Measurements from ENCODE around the gene FAM174A.

Gene FAM174A

GRCh38 chr5:100535060-100536005 is at the start of gene FAM174A:
Gene FAM174A (plus strand): TSS chr5:100535374. CDS start chr5:100535531, 157 bp downstream.
- DNase-seq (ENCODE audit: extremely low read depth in 1 of 2, low read depth in 1 of 2): peak; percentile 83 to 93

GRCh38 chr5:100493996-100494395 is 41.2 kb upstream of the FAM174A start:
- DNase-seq (ENCODE audit: extremely low read depth in 1 of 2, low read depth in 1 of 2): no peak

- DNase-seq (ENCODE audit: extremely low read depth in 1 of 2, low read depth in 1 of 2): no peak
These were observed 38.9 kb upstream of the FAM174A start for GRCh38 chr5:100496296-100496695.

GRCh38 chr5:100502684-100503083 is 32.5 kb upstream of the FAM174A start:
- DNase-seq (ENCODE audit: extremely low read depth in 1 of 2, low read depth in 1 of 2): no peak

GRCh38 chr5:100505984-100506670 is 29.0 kb upstream of the FAM174A start:
- no peak for DNase-seq (ENCODE audit: extremely low read depth in 1 of 2, low read depth in 1 of 2)

- DNase-seq (ENCODE audit: extremely low read depth in 1 of 2, low read depth in 1 of 2): no peak
These were observed 18.9 kb upstream of the FAM174A start for GRCh38 chr5:100516285-100516684.

GRCh38 chr5:100517301-100517974 is 17.7 kb upstream of the FAM174A start:
- DNase-seq (ENCODE audit: extremely low read depth in 1 of 2, low read depth in 1 of 2): no peak

- DNase-seq (ENCODE audit: extremely low read depth in 1 of 2, low read depth in 1 of 2): no peak
These were observed 16.8 kb upstream of the FAM174A start for GRCh38 chr5:100518377-100518776.

GRCh38 chr5:100519075-100519474 is 16.1 kb upstream of the FAM174A start:
- DNase-seq (ENCODE audit: extremely low read depth in 1 of 2, low read depth in 1 of 2): no peak

GRCh38 chr5:100520348-100520747 is 14.8 kb upstream of the FAM174A start:
- no peak for DNase-seq (ENCODE audit: extremely low read depth in 1 of 2, low read depth in 1 of 2)

GRCh38 chr5:100537946-100538345 is 2.8 kb downstream of the FAM174A start:
- DNase-seq (ENCODE audit: extremely low read depth in 1 of 2, low read depth in 1 of 2): no peak

- no peak for DNase-seq (ENCODE audit: extremely low read depth in 1 of 2, low read depth in 1 of 2)
These were observed 4.3 kb downstream of the FAM174A start for GRCh38 chr5:100539519-100539918.

- DNase-seq (ENCODE audit: extremely low read depth in 1 of 2, low read depth in 1 of 2): no peak
These were observed 6.9 kb downstream of the FAM174A start for GRCh38 chr5:100542086-100542485.

- DNase-seq (ENCODE audit: extremely low read depth in 1 of 2, low read depth in 1 of 2): no peak
These were observed 10.8 kb downstream of the FAM174A start for GRCh38 chr5:100546001-100546400.

- DNase-seq (ENCODE audit: extremely low read depth in 1 of 2, low read depth in 1 of 2): no peak
These were observed 15.4 kb downstream of the FAM174A start for GRCh38 chr5:100550531-100551051.

GRCh38 chr5:100551183-100551582 is 16.0 kb downstream of the FAM174A start:
- no peak for DNase-seq (ENCODE audit: extremely low read depth in 1 of 2, low read depth in 1 of 2)

- no peak for DNase-seq (ENCODE audit: extremely low read depth in 1 of 2, low read depth in 1 of 2)
These were observed 18.0 kb downstream of the FAM174A start for GRCh38 chr5:100553209-100553608.

GRCh38 chr5:100560860-100561259 is 25.7 kb downstream of the FAM174A start:
- no peak for DNase-seq (ENCODE audit: extremely low read depth in 1 of 2, low read depth in 1 of 2)

- no peak for DNase-seq (ENCODE audit: extremely low read depth in 1 of 2, low read depth in 1 of 2)
These were observed 27.6 kb downstream of the FAM174A start for GRCh38 chr5:100562821-100563220.

- no peak for DNase-seq (ENCODE audit: extremely low read depth in 1 of 2, low read depth in 1 of 2)
These were observed 31.4 kb downstream of the FAM174A start for GRCh38 chr5:100566382-100567141.
